SK-N-SH treated with all-trans-retinoic acid at 6 μM for 48 hours (cell line): ENCODE data around the gene FOXD1.

Source experiments
- BACH2 ChIP-seq: fragments of 250-450 bp; sonication (Bioruptor Pico); IDR thresholded peaks from 2 replicates; pipeline ENCODE4 v1.9.0; 2021; ENCODE audit warnings: mild to moderate bottlenecking, borderline replicate concordance
- GLIS3 ChIP-seq: fragments of 250-450 bp; sonication (Bioruptor Pico); IDR thresholded peaks from 2 replicates; pipeline ENCODE4 v1.5.0; 2020; ENCODE audit warnings: mild to moderate bottlenecking, moderate library complexity
- PATZ1 ChIP-seq: fragments of 250-450 bp; sonication (Bioruptor Pico); IDR thresholded peaks from 2 replicates; pipeline ENCODE4 v1.8.0; 2020; ENCODE audit warnings: mild to moderate bottlenecking, moderate library complexity, borderline replicate concordance
- POU6F1 ChIP-seq: fragments of 250-450 bp; sonication (Bioruptor Pico); IDR thresholded peaks from 2 replicates; pipeline ENCODE4 v1.8.0; 2021; ENCODE audit warnings: low read depth, mild to moderate bottlenecking, moderate library complexity, borderline replicate concordance
- PPARA ChIP-seq: fragments of 250-450 bp; sonication (Bioruptor Pico); IDR thresholded peaks from 2 replicates; pipeline ENCODE4 v1.5.0; 2020; ENCODE audit warnings: mild to moderate bottlenecking, borderline replicate concordance
- RARB ChIP-seq: fragments of 250-450 bp; sonication (Bioruptor Pico); IDR thresholded peaks from 2 replicates; pipeline ENCODE4 v1.8.0; 2021; ENCODE audit warnings: mild to moderate bottlenecking, moderate library complexity
- SNAI2 ChIP-seq: fragments of 250-450 bp; sonication (Bioruptor Pico); IDR thresholded peaks from 2 replicates; pipeline ENCODE4 v1.5.0; 2020; ENCODE audit warnings: mild to moderate bottlenecking, moderate library complexity
- TCF4 ChIP-seq: fragments of 250-450 bp; sonication (Bioruptor Pico); IDR thresholded peaks from 2 replicates; pipeline ENCODE4 v1.8.0; 2021; ENCODE audit warnings: mild to moderate bottlenecking, moderate library complexity, borderline replicate concordance
- ZC3H10 ChIP-seq: fragments of 250-450 bp; sonication (Bioruptor Pico); IDR thresholded peaks from 2 replicates; pipeline ENCODE4 v1.5.1; 2021; ENCODE audit warnings: mild to moderate bottlenecking, moderate library complexity
- ZFP3 ChIP-seq: fragments of 250-450 bp; sonication (Bioruptor Pico); IDR thresholded peaks from 2 replicates; pipeline ENCODE4 v1.5.0; 2020; ENCODE audit warnings: mild to moderate bottlenecking, moderate library complexity
- ZFP30 ChIP-seq: fragments of 450-650 bp; formaldehyde crosslinking; IDR thresholded peaks from 2 replicates; pipeline ENCODE4 v1.5.0; 2022; ENCODE audit warnings: mild to moderate bottlenecking, moderate library complexity
- ZNF565 ChIP-seq: fragments of 450-650 bp; formaldehyde crosslinking; conservative IDR thresholded peaks from 2 replicates; pipeline ENCODE4 v1.5.0; 2020; ENCODE audit warnings: low read depth, mild to moderate bottlenecking, moderate library complexity
- TF ChIP-seq, protein P1 (sequence below): fragments of 250-450 bp; sonication (Bioruptor Pico); IDR thresholded peaks from 2 replicates; pipeline ENCODE4 v1.5.1; 2020; ENCODE audit warnings: low read depth, mild to moderate bottlenecking, moderate library complexity

GRCh38 chr5:73420666-73421065 lies 27.9 kb downstream of the FOXD1 start:
- TF ChIP-seq POU6F1 (no peak), ZNF565 (CRISPR knock-in tag) (no peak), TCF4 (CRISPR knock-in tag) (no peak), RARB (CRISPR knock-in tag) (no peak), ZFP30 (CRISPR knock-in tag) (no peak), SNAI2 (no peak), PATZ1 (CRISPR knock-in tag) (no peak), ZFP3 (CRISPR knock-in tag) (no peak), GLIS3 (CRISPR knock-in tag) (no peak), ZC3H10 (CRISPR knock-in tag) (no peak), BACH2 (no peak), PPARA (CRISPR knock-in tag) (no peak)
- TF ChIP-seq, protein P1, sequence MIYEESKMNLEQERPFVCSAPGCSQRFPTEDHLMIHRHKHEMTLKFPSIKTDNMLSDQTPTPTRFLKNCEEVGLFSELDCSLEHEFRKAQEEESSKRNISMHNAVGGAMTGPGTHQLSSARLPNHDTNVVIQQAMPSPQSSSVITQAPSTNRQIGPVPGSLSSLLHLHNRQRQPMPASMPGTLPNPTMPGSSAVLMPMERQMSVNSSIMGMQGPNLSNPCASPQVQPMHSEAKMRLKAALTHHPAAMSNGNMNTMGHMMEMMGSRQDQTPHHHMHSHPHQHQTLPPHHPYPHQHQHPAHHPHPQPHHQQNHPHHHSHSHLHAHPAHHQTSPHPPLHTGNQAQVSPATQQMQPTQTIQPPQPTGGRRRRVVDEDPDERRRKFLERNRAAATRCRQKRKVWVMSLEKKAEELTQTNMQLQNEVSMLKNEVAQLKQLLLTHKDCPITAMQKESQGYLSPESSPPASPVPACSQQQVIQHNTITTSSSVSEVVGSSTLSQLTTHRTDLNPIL (CRISPR knock-in tag) = no peak
